ENCODE data around the gene GUCY1A2.

GUCY1A2 gene

GRCh38 chr11:106974831-106975230 lies 43.4 kb downstream of the GUCY1A2 start:
- TF ChIP-seq NFIC (IDR thresholded peaks at IDR 0.05) (no peak), USF1 (IDR thresholded peaks at IDR 0.05) (no peak), EGR1 (IDR thresholded peaks at IDR 0.05) (no peak), FOXM1 (IDR thresholded peaks at IDR 0.05; ENCODE audit: borderline replicate concordance, low read depth) (no peak), REST (IDR thresholded peaks at IDR 0.05; ENCODE audit: low read depth) (no peak), EP300 (IDR thresholded peaks at IDR 0.05; ENCODE audit: borderline replicate concordance) (no peak)

GRCh38 chr11:106971864-106972263 lies 46.4 kb downstream of the GUCY1A2 start:
- TF ChIP-seq TAF1 (IDR thresholded peaks at IDR 0.05; ENCODE audit: low read depth) (no peak), FOXM1 (IDR thresholded peaks at IDR 0.05; ENCODE audit: borderline replicate concordance, low read depth) (no peak), MAX (IDR thresholded peaks at IDR 0.05) (no peak), REST (IDR thresholded peaks at IDR 0.05; ENCODE audit: low read depth) (no peak), EP300 (IDR thresholded peaks at IDR 0.05; ENCODE audit: borderline replicate concordance) (no peak), ZBTB7A (IDR thresholded peaks at IDR 0.05; ENCODE audit: low read depth) (no peak), CEBPB (IDR thresholded peaks at IDR 0.05) (no peak)

- TF ChIP-seq USF1 (IDR thresholded peaks at IDR 0.05) = no peak
- TF ChIP-seq EP300 (IDR thresholded peaks at IDR 0.05; ENCODE audit: borderline replicate concordance) = no peak
- no peak for TF ChIP-seq FOXM1 (IDR thresholded peaks at IDR 0.05; ENCODE audit: borderline replicate concordance, low read depth)
- no peak for TF ChIP-seq TAF1 (IDR thresholded peaks at IDR 0.05; ENCODE audit: low read depth)
- no peak for TF ChIP-seq EGR1 (IDR thresholded peaks at IDR 0.05)
- no peak for TF ChIP-seq MAX (IDR thresholded peaks at IDR 0.05)
- TF ChIP-seq CEBPB (IDR thresholded peaks at IDR 0.05) = no peak
- no peak for TF ChIP-seq ZBTB7A (IDR thresholded peaks at IDR 0.05; ENCODE audit: low read depth)
- TF ChIP-seq REST (IDR thresholded peaks at IDR 0.05; ENCODE audit: low read depth) = no peak
- no peak for TF ChIP-seq RAD21 (IDR thresholded peaks at IDR 0.05; ENCODE audit: low read depth)
- no peak for TF ChIP-seq TCF12 (IDR thresholded peaks at IDR 0.05; ENCODE audit: low read depth)
- no peak for TF ChIP-seq YY1 (IDR thresholded peaks at IDR 0.05; ENCODE audit: low read depth)
- TF ChIP-seq NFIC (IDR thresholded peaks at IDR 0.05) = no peak
- TF ChIP-seq TEAD4 (IDR thresholded peaks at IDR 0.05) = no peak
- no peak for TF ChIP-seq CREB1 (IDR thresholded peaks at IDR 0.05; ENCODE audit: low read depth)
Observed at GRCh38 chr11:106969644-106970355, 48.5 kb downstream of the GUCY1A2 start.

GRCh38 chr11:106962995-106963394 lies 55.3 kb downstream of the GUCY1A2 start:
- TF ChIP-seq YY1 (IDR thresholded peaks at IDR 0.05; ENCODE audit: low read depth) = no peak
- no peak for TF ChIP-seq EP300 (IDR thresholded peaks at IDR 0.05; ENCODE audit: borderline replicate concordance)
- no peak for TF ChIP-seq REST (IDR thresholded peaks at IDR 0.05; ENCODE audit: low read depth)

Measured in Ishikawa (cell line).